HepG2 (cell line): Measurements from ENCODE around the gene PIP5KL1. TPM values are rescaled to one million over a fixed set of nuclear protein-coding genes. Genes with fewer than 3 reads are reported as not detected.

Experiments used
- BRD4 ChIP-seq: sonication (generic); formaldehyde crosslinking; IDR thresholded peaks from 2 replicates; pipeline ENCODE4 v1.4.0; 2020; ENCODE audit warnings: missing genetic modification reagents
- EEA1 ChIP-seq: sonication (generic); formaldehyde crosslinking; IDR thresholded peaks from 2 replicates; pipeline ENCODE4 v1.5.1; 2020; ENCODE audit warnings: mild to moderate bottlenecking, missing genetic modification reagents, borderline replicate concordance
- NR2F6 ChIP-seq, 2 experiments: IDR thresholded peaks; 2 replicates each; pipeline ENCODE4 v1.6.1; 2016; ENCODE audit warnings: antibody characterized with exemption in 1 of 2, mild to moderate bottlenecking in 1 of 2
- PRMT3 ChIP-seq: sonication (generic); formaldehyde crosslinking; IDR thresholded peaks from 2 replicates; pipeline ENCODE4 v1.8.1; 2022; ENCODE audit warnings: low read depth, mild to moderate bottlenecking, moderate library complexity, missing genetic modification reagents, borderline replicate concordance
- ZBTB8A ChIP-seq: sonication (generic); formaldehyde crosslinking; IDR thresholded peaks from 2 replicates; pipeline ENCODE4 v1.4.0; 2020; ENCODE audit warnings: mild to moderate bottlenecking, low read depth, missing genetic modification reagents, borderline replicate concordance
- ZNF136 ChIP-seq: sonication (generic); formaldehyde crosslinking; IDR thresholded peaks from 2 replicates; pipeline ENCODE4 v1.8.1; 2022; ENCODE audit warnings: low read depth, mild to moderate bottlenecking, moderate library complexity, missing genetic modification reagents
- ZNF253 ChIP-seq: sonication (generic); formaldehyde crosslinking; IDR thresholded peaks from 2 replicates; pipeline ENCODE4 v1.8.0; 2022; ENCODE audit warnings: mild to moderate bottlenecking, missing genetic modification reagents, borderline replicate concordance
- ZNF256 ChIP-seq: sonication (generic); formaldehyde crosslinking; conservative IDR thresholded peaks from 2 replicates; pipeline ENCODE4 v1.4.0; 2020; ENCODE audit warnings: missing genetic modification reagents
- ZNF350 ChIP-seq: sonication (generic); formaldehyde crosslinking; IDR thresholded peaks from 2 replicates; pipeline ENCODE4 v1.4.0; 2020; ENCODE audit warnings: mild to moderate bottlenecking, low read depth, missing genetic modification reagents, borderline replicate concordance
- ZNF354B ChIP-seq: sonication (generic); formaldehyde crosslinking; IDR thresholded peaks from 2 replicates; pipeline ENCODE4 v1.8.0; 2022; ENCODE audit warnings: mild to moderate bottlenecking, missing genetic modification reagents
- ZNF501 ChIP-seq: sonication (generic); formaldehyde crosslinking; IDR thresholded peaks from 2 replicates; pipeline ENCODE4 v1.5.1; 2020; ENCODE audit warnings: mild to moderate bottlenecking, moderate library complexity, missing genetic modification reagents
- ZNF547 ChIP-seq: sonication (generic); formaldehyde crosslinking; IDR thresholded peaks from 2 replicates; pipeline ENCODE4 v1.5.1; 2020; ENCODE audit warnings: mild to moderate bottlenecking, missing genetic modification reagents
- ZNF550 ChIP-seq: sonication (generic); formaldehyde crosslinking; IDR thresholded peaks from 2 replicates; pipeline ENCODE4 v1.4.0; 2020; ENCODE audit warnings: mild to moderate bottlenecking, missing genetic modification reagents, borderline replicate concordance
- ZNF614 ChIP-seq: IDR thresholded peaks from 2 replicates; pipeline ENCODE4 v1.6.1; 2018; ENCODE audit warnings: missing biosample characterization, missing genetic modification reagents, inconsistent platforms, borderline replicate concordance
- ZNF703 ChIP-seq: sonication (generic); formaldehyde crosslinking; IDR thresholded peaks from 2 replicates; pipeline ENCODE4 v1.5.1; 2020; ENCODE audit warnings: missing genetic modification reagents, mild to moderate bottlenecking, moderate library complexity, borderline replicate concordance
- ZNF746 ChIP-seq: sonication (generic); formaldehyde crosslinking; IDR thresholded peaks from 2 replicates; pipeline ENCODE4 v1.8.0; 2022; ENCODE audit warnings: mild to moderate bottlenecking, missing genetic modification reagents
- ZNF816 ChIP-seq: sonication (generic); formaldehyde crosslinking; IDR thresholded peaks from 2 replicates; pipeline ENCODE4 v1.8.0; 2022; ENCODE audit warnings: missing genetic modification reagents, mild to moderate bottlenecking, borderline replicate concordance
- polyA plus RNA-seq, 8 experiments: library from polyadenylated mRNA; depleted of rRNA in 3 of 8; stranded (reverse) in 7 of 8; unstranded in 1 of 8; fragments of >200 nt; fragmentation: Illumina TruSeq in 4 of 8; extraction: Trizol in 4 of 8; gene quantifications; 2 replicates each; pipeline versions ENCODE4 v1.2.1 to v1.2.3, GENCODE V29; 2011 to 2016; ENCODE audit warnings: low read depth in 4 of 8, missing spikeins in 1 of 8, mixed read lengths in 1 of 8; ENCODE audit not compliant: insufficient read depth in 1 of 8
- total RNA-seq, 5 experiments: library from RNA; depleted of rRNA; stranded (reverse); fragments of >200 nt; fragmentation: Illumina TruSeq; extraction: Trizol; gene quantifications; 2 replicates each; pipeline ENCODE4 v1.2.3, GENCODE V29; 2016; ENCODE audit warnings: low read depth in 1 of 5
- TF ChIP-seq, protein P1 (sequence below): sonication (generic); formaldehyde crosslinking; IDR thresholded peaks from 2 replicates; pipeline ENCODE4 v1.4.0; 2020; ENCODE audit warnings: missing genetic modification reagents

The PIP5KL1 gene
- total and polyA plus RNA-seq, 2 of the 13 experiments (the other 11 are each of a cell fraction or from before 2014, with no cell fraction given): 0.20 to 0.49 TPM

DNA sequence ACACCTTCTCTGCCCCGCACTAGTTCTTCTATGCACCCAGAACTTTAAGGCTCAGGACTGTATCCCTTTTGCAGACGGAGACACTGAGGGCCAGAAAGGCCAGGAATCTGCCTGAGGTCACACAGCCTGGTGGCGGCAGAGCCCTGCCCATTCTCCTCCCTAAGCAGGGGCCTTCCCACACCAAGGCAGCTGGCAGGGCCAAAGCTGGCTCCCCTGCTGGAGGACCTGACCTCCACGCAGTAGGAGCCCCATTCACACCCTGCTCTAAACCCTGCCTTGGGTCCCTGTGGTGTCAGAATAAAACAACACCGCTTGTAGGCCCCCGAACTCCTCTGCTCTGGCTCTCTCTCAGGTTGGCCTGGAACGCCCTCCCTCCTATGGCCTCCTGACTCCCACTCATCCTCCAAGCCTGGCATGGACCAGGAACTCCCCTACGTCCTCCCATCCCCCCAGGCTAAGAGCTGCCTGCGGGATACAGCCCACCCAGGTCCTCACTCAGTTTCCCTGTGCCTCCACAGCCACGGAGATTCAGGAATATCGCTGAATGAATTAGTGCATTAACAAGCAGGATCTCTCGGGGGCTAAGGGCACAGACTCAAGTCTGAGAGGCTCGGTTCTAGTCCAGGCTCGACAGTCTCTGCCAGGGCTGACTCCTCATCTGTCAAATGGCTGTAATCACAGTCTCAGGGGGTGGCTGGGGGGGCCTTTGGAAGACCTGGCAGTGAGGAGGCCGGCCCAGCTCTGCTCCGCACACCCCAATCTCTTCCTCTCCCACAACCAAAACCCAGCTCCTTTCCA is 34.0 kb downstream of the PIP5KL1 start (continued):
- TF ChIP-seq ZNF547 (CRISPR knock-in tag) (peak; percentile 68), NR2F6 (IDR thresholded peaks at IDR 0.05) (no peak), NR2F6 (CRISPR knock-in tag; IDR thresholded peaks at IDR 0.05) (0 out of 2 replicates have a peak, but pooled peaks have one; percentile 2), ZNF614 (no peak), ZNF354B (CRISPR knock-in tag) (0 out of 2 replicates have a peak, but pooled peaks have one; percentile 45), EEA1 (CRISPR knock-in tag) (0 out of 2 replicates have a peak, but pooled peaks have one; percentile 36), BRD4 (no peak), ZNF350 (CRISPR knock-in tag) (no peak), ZNF501 (CRISPR knock-in tag) (0 out of 2 replicates have a peak, but pooled peaks have one; percentile 5), ZNF816 (no peak), ZNF256 (CRISPR knock-in tag) (no peak), ZNF550 (CRISPR knock-in tag) (no peak), ZNF253 (CRISPR knock-in tag) (no peak), ZNF703 (CRISPR knock-in tag) (no peak), ZNF746 (CRISPR knock-in tag) (no peak), ZNF136 (no peak), PRMT3 (no peak), ZBTB8A (CRISPR knock-in tag) (no peak)
- TF ChIP-seq, protein P1, sequence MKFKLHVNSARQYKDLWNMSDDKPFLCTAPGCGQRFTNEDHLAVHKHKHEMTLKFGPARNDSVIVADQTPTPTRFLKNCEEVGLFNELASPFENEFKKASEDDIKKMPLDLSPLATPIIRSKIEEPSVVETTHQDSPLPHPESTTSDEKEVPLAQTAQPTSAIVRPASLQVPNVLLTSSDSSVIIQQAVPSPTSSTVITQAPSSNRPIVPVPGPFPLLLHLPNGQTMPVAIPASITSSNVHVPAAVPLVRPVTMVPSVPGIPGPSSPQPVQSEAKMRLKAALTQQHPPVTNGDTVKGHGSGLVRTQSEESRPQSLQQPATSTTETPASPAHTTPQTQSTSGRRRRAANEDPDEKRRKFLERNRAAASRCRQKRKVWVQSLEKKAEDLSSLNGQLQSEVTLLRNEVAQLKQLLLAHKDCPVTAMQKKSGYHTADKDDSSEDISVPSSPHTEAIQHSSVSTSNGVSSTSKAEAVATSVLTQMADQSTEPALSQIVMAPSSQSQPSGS (CRISPR knock-in tag): no peak
